Stimulated activated CD8-positive, alpha-beta memory T cell treated with anti-CD3 and anti-CD28 coated beads, Interleukin-15, amount 100 ng/mL, for 1 hour (primary cell): ENCODE data around the gene NUP93.
"Not testable (repeated sequence)": the region's sequence is repeated elsewhere in the genome, so short reads cannot be mapped to it uniquely, and the experiment has no call there.

Source experiments
- DNase-seq: peaks from one replicate; pipeline ENCODE4 v3.0.0-alpha.2; 2020; ENCODE audit warnings: low read depth

The NUP93 gene

GRCh38 chr16:56709443-56710040 is 20.4 kb upstream of the NUP93 start:
- DNase-seq, result no peak

- DNase-seq, result no peak
Measured at GRCh38 chr16:56710181-56710737, 19.7 kb upstream of the NUP93 start.

- no peak for DNase-seq
Measured at GRCh38 chr16:56711862-56712261, 18.1 kb upstream of the NUP93 start.

GRCh38 chr16:56713794-56714193 is 16.1 kb upstream of the NUP93 start:
- DNase-seq, result no peak

GRCh38 chr16:56715126-56715525 is 14.8 kb upstream of the NUP93 start:
- no peak for DNase-seq

- DNase-seq, result no peak
Measured at GRCh38 chr16:56716761-56717160, 13.2 kb upstream of the NUP93 start.

GRCh38 chr16:56717532-56717931 is 12.4 kb upstream of the NUP93 start:
- DNase-seq, result not testable (repeated sequence)

GRCh38 chr16:56722200-56722842 is 7.6 kb upstream of the NUP93 start:
- no peak for DNase-seq

- DNase-seq, result no peak
Measured at GRCh38 chr16:56724191-56724590, 5.7 kb upstream of the NUP93 start.

- DNase-seq, result no peak
Measured at GRCh38 chr16:56726283-56726682, 3.6 kb upstream of the NUP93 start.

- no peak for DNase-seq
Measured at GRCh38 chr16:56726926-56727325, 3.0 kb upstream of the NUP93 start.

GRCh38 chr16:56728027-56728426 is 1.9 kb upstream of the NUP93 start:
- no peak for DNase-seq

GRCh38 chr16:56728980-56729734 is 772 bp upstream of the NUP93 start:
- no peak for DNase-seq

- no peak for DNase-seq
Measured at GRCh38 chr16:56732366-56732765, 2.4 kb downstream of the NUP93 start.

- no peak for DNase-seq
Measured at GRCh38 chr16:56732832-56733231, 2.9 kb downstream of the NUP93 start.

- no peak for DNase-seq
Measured at GRCh38 chr16:56734429-56734828, 4.5 kb downstream of the NUP93 start.

GRCh38 chr16:56736476-56736875 is 6.5 kb downstream of the NUP93 start:
- DNase-seq, result no peak

GRCh38 chr16:56737539-56737938 is 7.6 kb downstream of the NUP93 start:
- no peak for DNase-seq

- DNase-seq, result no peak
Measured at GRCh38 chr16:56738221-56738620, 8.3 kb downstream of the NUP93 start.

- DNase-seq, result not testable (repeated sequence)
Measured at GRCh38 chr16:56739378-56739777, 9.4 kb downstream of the NUP93 start.

- DNase-seq, result no peak
Measured at GRCh38 chr16:56741399-56741798, 11.5 kb downstream of the NUP93 start.

- DNase-seq, result no peak
Measured at GRCh38 chr16:56742030-56742984, 12.4 kb downstream of the NUP93 start.
